Measurements from ENCODE around the gene ATXN10.
"Not testable (repeated sequence)": the region's sequence is repeated elsewhere in the genome, so short reads cannot be mapped to it uniquely, and the experiment has no call there.

ATXN10 gene

DNA sequence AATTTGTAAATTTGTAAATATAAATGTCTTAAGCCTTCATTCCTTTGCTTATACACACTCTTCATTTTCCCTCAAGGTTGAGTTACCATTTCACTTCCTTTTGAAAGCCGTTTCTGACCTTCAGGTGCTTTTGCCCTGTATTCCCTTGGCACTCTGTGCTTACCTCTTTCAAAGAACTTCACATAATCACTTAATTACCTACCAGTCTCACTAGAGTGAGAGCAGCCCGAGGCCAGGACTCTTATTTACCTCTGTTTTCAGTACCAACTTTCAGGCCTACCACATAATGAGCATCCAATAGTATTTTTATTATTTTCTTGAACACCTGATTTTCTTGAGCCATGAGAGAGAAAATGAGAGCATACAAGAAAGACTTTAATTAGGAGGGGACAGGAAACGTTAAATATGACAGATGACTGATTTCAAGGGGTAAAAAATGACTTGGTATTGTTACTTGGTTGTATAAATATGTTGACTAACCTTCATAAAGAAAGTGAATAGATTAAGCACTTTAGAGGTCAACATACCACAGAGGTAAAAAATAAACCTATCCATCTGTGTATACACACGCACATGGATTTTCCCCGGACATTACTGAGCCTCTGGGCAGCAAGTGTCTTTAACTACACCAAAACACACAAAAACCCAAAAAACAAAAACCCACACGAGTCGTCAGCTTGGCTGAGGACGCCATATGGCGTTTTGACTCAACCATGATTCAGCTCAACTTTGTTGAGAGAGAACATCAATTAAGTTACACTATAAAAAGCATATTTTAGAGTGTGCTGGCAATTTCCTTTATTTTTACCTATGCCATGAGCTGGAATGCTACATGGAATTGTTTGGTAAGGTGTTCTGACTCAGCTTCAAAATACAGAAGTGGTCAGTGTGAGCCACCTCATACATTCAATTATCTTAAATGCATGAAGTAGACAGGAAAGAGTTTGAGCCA is 7.6 kb downstream of the ATXN10 start:
- no peak for DNase-seq (ENCODE audit: extremely low read depth in 1 of 2, low read depth in 1 of 2)

GRCh38 chr22:45680932-45681700 is 9.5 kb downstream of the ATXN10 start:
- DNase-seq (ENCODE audit: extremely low read depth in 1 of 2, low read depth in 1 of 2) = no peak

GRCh38 chr22:45682064-45682463 is 10.4 kb downstream of the ATXN10 start:
- DNase-seq (ENCODE audit: extremely low read depth in 1 of 2, low read depth in 1 of 2) = no peak

DNA sequence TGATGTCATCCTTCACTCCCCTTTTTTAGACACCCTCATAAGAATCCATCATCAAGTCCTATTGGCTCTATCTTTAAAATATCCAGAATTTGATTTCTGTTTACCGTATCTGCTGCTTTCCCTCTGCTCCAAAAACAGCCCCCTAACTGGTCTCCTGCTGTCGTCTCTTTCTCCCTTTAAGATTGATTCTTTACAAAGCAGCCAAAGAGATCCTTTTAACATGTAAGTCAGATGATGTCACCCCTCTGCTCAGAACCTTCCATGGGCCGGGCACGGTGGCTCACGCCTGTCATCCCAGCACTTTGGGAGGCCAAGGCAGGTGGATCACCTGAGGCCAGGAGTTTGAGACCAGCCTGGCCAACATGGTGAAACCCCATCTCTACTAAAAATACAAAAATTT is 11.1 kb downstream of the ATXN10 start:
- not testable (repeated sequence) for DNase-seq (ENCODE audit: extremely low read depth in 1 of 2, low read depth in 1 of 2)

- DNase-seq (ENCODE audit: extremely low read depth in 1 of 2, low read depth in 1 of 2) = no peak
Measured at GRCh38 chr22:45683248-45683647, 11.6 kb downstream of the ATXN10 start.

DNA sequence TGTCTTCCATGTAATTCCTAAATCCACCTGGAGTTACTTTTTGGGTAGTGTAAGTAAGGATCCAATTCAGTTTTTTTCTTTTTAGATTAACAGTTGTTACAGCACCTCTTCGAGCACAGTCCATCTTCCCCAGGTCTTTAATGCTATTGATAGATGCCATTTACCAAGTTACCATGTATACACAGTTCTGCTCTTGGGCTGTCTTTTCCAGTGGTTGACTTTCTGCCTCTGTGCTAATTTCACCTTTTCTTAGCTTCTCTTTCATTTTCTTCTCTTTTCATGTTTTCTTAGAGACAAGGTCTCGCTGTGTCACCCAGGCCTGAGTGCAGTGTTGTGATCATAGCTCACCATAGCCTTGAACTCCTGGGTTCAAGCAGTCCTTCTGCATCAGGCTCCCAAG is 12.0 kb downstream of the ATXN10 start:
- no peak for DNase-seq (ENCODE audit: extremely low read depth in 1 of 2, low read depth in 1 of 2)

DNA sequence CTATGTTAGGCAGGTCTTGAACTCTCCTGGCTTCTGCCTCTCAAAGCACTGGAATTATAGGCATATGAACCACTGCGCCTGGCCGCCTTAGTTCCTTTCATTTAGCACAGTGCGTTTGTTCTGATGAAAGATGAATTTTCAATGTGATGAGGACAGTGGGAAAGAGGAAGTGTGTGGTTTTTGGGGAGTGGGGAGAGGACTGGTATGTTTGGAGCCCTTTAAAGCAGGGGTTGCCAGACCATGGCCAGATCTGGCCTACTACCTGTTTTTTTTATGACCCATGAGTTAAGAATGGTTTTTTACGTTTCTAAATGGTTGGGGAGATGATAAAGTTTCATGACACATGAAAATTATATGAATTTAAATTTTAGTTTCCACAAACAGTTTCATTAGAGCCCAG is 12.5 kb downstream of the ATXN10 start:
- DNase-seq (ENCODE audit: extremely low read depth in 1 of 2, low read depth in 1 of 2) = no peak

DNA sequence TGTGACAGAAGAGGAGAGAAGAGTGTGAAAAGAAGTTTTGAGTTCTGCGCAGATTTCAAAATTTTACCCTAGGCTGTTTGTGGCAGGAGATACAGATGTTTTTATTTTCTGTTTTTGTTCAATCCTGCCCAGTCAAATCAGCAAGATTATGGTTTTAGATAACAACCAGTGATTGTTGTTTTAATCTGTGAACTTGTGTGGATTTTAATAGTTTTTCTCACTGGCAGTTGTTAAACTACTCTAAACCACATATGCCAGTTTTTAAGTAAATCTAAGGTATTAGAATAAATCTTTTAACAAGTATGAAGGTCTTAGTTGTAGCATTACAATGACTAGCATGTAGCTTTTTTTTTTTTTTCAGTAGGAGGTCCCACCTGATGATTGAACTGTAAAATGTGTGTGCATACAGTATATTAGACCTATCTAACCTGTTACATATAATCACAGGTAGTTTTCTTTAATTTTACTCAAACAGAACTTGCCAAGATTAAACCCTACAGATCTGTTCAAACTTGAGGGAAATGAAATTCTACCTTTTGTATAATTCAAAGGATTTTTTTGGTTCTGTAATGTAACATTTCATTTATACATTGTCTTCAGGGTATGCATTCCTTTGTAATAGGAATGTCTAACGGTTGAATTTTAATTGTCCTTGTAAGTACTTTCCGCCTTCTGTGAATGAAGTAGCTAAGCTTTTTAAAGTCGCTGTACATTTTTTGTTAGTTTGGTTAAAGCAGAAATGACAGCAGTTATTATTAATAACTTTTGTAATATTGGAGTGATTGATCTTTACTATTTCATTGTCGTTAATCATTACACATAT is 13.3 kb downstream of the ATXN10 start:
- no peak for DNase-seq (ENCODE audit: extremely low read depth in 1 of 2, low read depth in 1 of 2)

DNA sequence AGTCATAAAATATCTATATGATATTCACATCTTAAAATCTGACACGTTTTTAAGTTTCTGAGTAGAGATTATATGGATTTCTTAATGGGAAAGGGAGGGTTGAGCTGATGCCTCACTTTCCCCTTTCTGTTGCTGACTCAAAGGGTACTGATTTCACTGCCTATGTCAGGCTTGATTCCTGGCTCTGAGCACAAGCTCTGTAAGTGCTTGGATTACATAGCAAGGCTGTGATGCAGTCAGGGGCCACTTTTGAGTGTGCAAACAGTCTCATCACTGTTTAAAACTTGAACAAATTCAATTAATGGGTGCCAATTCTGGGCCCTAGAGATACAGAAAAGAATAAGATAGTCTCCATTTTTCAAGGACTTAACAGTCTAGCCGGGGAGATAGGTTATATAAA is 14.4 kb downstream of the ATXN10 start:
- no peak for DNase-seq (ENCODE audit: extremely low read depth in 1 of 2, low read depth in 1 of 2)

DNA sequence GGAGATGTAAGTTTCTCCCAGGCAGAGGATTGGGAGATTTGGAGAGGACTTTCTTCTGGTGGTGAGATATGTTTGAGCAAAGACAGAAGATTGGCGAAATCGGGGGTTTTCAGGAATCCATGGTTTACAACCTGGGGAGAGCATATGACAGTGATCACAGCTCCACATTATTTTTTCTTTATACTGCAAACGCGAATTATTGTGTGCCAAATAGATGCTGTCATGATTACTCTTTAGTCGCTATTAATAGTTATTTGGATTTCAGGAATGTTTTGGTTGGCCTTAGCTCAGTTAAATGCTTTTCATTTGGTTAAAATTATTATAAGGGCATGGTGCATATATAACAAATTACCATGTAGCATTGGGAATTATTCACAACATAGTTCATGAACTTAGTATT is 15.2 kb downstream of the ATXN10 start:
- no peak for DNase-seq (ENCODE audit: extremely low read depth in 1 of 2, low read depth in 1 of 2)

- DNase-seq (ENCODE audit: extremely low read depth in 1 of 2, low read depth in 1 of 2) = no peak
Measured at GRCh38 chr22:45688600-45689080, 17.0 kb downstream of the ATXN10 start.

GRCh38 chr22:45689211-45689610 is 17.6 kb downstream of the ATXN10 start:
- no peak for DNase-seq (ENCODE audit: extremely low read depth in 1 of 2, low read depth in 1 of 2)

GRCh38 chr22:45690008-45690407 is 18.4 kb downstream of the ATXN10 start:
- no peak for DNase-seq (ENCODE audit: extremely low read depth in 1 of 2, low read depth in 1 of 2)

DNA sequence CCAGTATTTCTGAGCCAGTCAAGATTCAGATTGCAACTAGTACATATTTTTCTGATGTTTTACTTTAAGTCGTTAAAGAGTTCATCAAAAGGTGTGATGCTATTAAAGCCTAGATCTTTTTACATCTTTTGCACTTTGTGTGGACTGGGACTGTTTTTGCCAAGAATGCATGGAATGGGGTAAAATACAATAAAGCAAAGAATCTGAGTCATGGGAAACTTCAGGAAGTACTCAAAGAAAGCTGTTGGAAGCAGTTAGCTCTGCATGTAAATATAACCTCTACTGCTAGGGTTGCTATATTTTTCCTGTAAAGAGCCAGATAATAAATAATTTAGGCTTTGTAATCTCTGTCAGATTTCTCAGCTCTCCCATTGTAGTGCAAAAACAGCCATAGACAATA is 20.9 kb downstream of the ATXN10 start:
- no peak for DNase-seq (ENCODE audit: extremely low read depth in 1 of 2, low read depth in 1 of 2)

DNA sequence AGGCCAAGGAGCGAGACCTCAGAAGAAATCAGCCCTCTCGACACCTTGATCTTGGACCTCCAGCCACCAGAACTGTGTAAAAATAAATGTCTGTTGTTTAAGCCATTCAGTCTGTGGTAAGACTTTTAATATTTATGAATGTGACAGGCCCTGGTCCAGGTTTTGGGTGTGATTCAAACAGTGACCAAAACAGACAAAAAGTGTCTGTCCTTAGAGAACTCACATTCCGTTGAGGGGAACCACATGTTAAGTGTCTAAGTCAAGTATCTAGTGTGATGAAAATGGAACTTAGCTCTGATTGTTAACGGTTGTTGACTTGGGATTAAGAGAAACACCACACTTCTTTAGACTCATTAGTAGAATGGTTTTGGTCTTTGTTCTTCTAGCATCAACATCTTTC is 22.2 kb downstream of the ATXN10 start:
- DNase-seq (ENCODE audit: extremely low read depth in 1 of 2, low read depth in 1 of 2) = no peak

DNA sequence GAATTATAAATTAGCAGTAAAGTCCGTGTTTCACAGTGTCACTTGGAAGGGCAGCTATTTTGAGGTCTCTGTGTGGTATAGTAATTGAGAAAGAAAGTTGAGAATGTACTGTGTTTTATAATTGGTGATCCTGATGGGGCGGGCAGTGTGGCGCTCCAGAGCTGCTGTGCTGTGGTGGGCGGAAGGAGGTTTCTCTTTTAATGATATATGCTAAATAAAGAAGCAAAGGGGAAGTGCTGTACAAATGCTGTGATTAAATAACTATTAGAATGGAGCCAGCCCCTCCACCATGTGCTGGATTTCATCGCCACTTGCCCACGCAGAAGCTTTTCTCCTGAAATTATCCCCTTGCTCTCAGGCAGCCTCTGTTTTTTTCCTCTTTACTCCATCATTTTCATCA is 24.6 kb downstream of the ATXN10 start:
- no peak for DNase-seq (ENCODE audit: extremely low read depth in 1 of 2, low read depth in 1 of 2)

DNA sequence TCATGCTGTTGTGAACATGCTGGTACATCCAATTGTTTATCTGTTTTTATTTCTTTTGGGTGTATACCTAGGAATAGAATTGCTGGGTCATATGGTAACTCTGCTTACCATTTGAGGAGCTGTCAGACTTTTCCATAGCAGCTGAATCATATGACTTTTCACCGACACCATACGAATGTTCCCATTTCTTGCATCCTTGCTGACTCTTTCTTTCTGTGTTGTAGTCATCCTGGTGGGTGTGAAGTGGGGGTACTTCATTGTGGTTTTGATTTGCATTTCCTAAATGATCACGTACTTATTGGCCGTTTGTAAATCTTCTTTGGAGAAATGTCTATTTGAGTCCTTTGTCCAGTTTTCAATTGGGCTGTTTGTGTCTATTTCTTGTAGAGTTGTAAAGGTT is 26.5 kb downstream of the ATXN10 start:
- DNase-seq (ENCODE audit: extremely low read depth in 1 of 2, low read depth in 1 of 2) = no peak

- DNase-seq (ENCODE audit: extremely low read depth in 1 of 2, low read depth in 1 of 2) = no peak
Measured at GRCh38 chr22:45702981-45703380, 31.3 kb downstream of the ATXN10 start.

GRCh38 chr22:45703758-45704157 is 32.1 kb downstream of the ATXN10 start:
- DNase-seq (ENCODE audit: extremely low read depth in 1 of 2, low read depth in 1 of 2) = no peak

- no peak for DNase-seq (ENCODE audit: extremely low read depth in 1 of 2, low read depth in 1 of 2)
Measured at GRCh38 chr22:45704648-45705047, 33.0 kb downstream of the ATXN10 start.

DNA sequence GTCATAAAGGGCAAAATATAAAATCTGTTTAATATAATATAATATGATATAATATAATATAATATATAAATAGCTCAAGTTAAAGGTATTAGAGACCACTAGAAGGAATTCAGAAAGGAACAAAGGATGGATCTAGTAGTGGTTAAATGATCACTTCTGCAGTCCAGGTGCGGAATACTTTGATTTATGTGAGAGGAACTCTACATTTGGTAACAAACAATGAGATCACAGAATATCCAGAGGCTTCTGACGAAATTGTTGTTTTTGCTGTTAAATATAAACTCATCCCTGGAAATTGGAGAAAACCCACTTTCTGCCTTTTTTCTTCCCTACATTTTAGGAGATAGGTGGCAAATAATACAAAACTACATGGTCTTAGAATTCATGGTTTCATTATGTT is 36.0 kb downstream of the ATXN10 start:
- no peak for DNase-seq (ENCODE audit: extremely low read depth in 1 of 2, low read depth in 1 of 2)

Measured in activated CD8-positive, alpha-beta memory T cell treated with anti-CD3 and anti-CD28 coated beads for 1 hour (primary cell).